Stimulated activated effector memory CD8-positive, alpha-beta T cell treated with anti-CD3 and anti-CD28 coated beads, Interleukin-12 subunit alpha, Interleukin-12 subunit beta, amount 100 ng/mL, for 72 hours (primary cell): ENCODE measurements around the gene KCNH1.

Source experiments
- ATAC-seq: fragments of 150-1000 bp; cut with Tn5 transposase; 2 replicates; pipeline ENCODE4 v1.10.0; 2021
- DNase-seq, 2 donors: peaks; one replicate each; pipeline ENCODE4 v3.0.0; 2021 to 2022; ENCODE audit warnings: low spot score in 2 of 2
- H3K27ac Mint-ChIP-seq: one replicate; pipeline ENCODE4 v1.8.0; 2022; ENCODE audit warnings: mild to moderate bottlenecking, mixed read lengths
- H3K36me3 Mint-ChIP-seq: one replicate; pipeline ENCODE4 v1.8.0; 2022; ENCODE audit warnings: mild to moderate bottlenecking, mixed read lengths
- H3K4me1 Mint-ChIP-seq: one replicate; pipeline ENCODE4 v1.8.0; 2022; ENCODE audit warnings: mixed read lengths
- H3K4me3 Mint-ChIP-seq: one replicate; pipeline ENCODE4 v1.8.0; 2022; ENCODE audit warnings: mild to moderate bottlenecking, mixed read lengths
- H3K9me3 Mint-ChIP-seq: one replicate; pipeline ENCODE4 v1.8.0; 2022; ENCODE audit warnings: mixed read lengths

KCNH1 gene

DNA sequence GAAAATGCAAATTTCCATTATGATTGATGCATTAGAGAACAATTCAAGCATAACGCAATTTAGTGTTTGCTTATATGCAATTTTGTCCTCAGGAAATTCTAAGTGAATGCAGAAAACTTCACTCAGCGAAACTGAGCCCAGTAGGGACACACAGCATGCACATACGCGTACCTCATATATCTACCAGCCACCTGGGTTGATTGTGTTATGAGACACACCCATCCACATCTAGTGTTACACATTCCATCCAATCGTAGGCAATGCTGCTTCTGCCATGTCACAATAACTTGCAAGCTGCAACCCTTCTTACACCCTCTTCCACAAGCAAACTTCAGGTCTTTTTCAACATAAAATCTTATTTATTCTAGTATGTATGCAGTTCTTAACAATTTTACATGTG lies 492.4 kb downstream of the KCNH1 start:
- ATAC-seq (no peak), DNase-seq (no peak)
- Mint-ChIP-seq H3K9me3 (no peaks in the 10 kb centered on the region), H3K36me3 (no peaks in the 10 kb centered on the region), H3K27ac (no peak overlapping the region), H3K4me3 (no peak overlapping the region), H3K4me1 (no peaks in the 10 kb centered on the region)

DNA sequence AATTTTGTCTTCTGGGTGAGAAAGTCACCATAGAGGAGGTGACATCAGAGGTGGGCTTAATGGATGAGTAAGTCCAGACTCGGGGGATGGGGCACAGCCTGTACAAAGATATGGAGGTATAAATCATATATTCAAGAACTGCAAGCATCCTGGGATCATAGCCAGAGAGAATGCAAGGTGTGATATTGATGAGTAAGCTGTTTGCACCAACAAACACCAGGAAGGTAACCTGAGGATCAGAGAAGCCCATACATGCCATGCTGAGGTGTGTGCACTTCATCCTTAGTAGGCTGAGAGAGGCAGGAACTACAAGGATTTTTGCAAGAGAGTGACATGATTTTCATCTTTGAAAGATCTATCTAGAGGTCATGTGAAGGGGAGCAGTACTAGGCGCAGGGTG lies 498.8 kb downstream of the KCNH1 start:
- Mint-ChIP-seq H3K4me3 (no peak overlapping the region), H3K9me3 (no peaks in the 10 kb centered on the region), H3K27ac (no peak overlapping the region), H3K4me1 (no peaks in the 10 kb centered on the region), H3K36me3 (no peaks in the 10 kb centered on the region)
- DNase-seq, result no peak
- ATAC-seq, result no peak

DNA sequence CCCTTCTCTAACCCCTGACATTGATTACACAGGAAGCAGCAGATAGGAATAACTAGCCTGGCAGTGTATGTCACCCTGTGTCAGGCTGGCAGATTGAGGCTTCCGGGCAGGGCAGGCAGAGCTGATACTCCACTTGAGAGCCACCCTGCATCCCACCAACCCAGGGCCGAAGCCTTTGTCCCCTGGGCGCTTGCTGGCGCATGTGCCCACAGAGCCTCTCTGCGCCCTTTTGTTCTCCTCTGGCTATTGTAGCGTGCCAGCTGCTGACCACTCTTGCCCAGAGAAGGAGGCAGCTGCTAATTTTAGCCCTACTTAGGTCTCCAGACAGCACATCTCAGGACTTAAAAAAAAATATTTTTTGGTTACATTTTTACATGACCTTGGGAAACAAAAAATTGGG lies 500.3 kb downstream of the KCNH1 start:
- Mint-ChIP-seq H3K4me3 (no peak overlapping the region), H3K4me1 (no peaks in the 10 kb centered on the region), H3K36me3 (no peaks in the 10 kb centered on the region), H3K27ac (no peak overlapping the region), H3K9me3 (no peaks in the 10 kb centered on the region)
- DNase-seq (no peak), ATAC-seq (no peak)

DNA sequence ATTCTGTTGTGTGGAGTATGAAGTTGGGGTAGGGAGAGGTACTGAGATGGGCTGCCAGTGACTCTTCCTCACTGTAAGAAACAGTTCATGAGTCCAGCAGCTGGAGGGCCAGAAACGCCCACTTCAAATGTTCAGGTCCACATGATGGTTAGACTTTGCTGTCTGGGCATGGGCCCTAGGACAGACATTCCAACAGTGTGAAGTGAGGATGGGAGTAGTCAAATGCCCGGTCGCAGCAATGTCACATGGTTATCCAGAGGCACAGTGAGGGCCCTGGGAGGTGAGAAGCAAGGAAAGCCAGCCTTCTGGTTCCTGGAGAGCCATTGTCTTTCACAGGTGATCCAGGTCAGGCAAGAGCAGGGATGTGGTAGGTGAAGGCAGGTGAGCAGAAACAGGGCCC lies 500.8 kb downstream of the KCNH1 start:
- H3K36me3 Mint-ChIP-seq, result no peaks in the 10 kb centered on the region
- no peak overlapping the region for H3K4me3 Mint-ChIP-seq
- ATAC-seq, result no peak

DNA sequence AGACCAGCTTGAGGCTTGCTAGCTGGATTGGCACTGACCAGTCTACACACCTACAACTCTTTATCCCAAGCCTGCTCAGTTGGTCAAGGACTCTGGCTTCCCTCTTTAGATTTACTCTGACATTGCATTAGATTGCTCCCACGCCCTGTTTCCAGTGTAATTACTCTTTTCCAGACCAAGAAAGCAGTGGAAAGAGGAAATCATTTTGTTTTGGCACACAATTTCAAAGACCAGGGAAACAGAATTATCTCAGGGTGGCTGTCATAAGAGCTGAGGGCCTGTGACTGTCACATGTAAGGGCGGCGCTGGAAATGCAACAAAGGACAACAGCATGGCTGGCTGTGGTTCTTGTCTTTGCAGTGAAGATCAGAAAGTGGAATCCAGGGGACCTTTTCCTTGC lies 502.5 kb downstream of the KCNH1 start:
- Mint-ChIP-seq H3K9me3 (no peaks in the 10 kb centered on the region), H3K36me3 (no peaks in the 10 kb centered on the region), H3K27ac (no peak overlapping the region), H3K4me3 (no peak overlapping the region), H3K4me1 (no peaks in the 10 kb centered on the region)
- no peak for DNase-seq
- ATAC-seq, result no peak

More for the DNA sequence above, 500.8 kb downstream of the KCNH1 start:
- DNase-seq, result no peak
- no peak overlapping the region for H3K27ac Mint-ChIP-seq
- no peaks in the 10 kb centered on the region for H3K4me1 Mint-ChIP-seq
- no peaks in the 10 kb centered on the region for H3K9me3 Mint-ChIP-seq

DNA sequence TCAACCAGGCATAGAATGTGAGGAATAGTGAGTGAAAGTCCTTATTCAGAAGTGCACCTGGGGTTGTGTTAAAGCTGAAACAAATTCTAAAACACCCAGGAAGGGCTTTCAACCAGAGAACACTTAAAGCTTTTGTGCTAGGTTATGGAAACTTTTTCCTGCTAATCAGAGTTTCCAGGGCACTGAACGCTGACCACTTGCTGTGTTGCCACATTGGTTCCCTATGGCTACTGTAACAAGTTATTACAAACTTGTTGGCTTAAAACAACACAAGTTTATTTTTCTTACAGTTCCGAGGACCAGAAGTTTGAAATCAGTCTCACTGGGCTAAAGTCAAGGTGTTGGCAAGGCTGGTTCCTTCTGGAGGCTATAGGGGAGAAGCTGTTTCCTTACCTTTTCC lies 504.7 kb downstream of the KCNH1 start:
- Mint-ChIP-seq H3K4me1 (no peaks in the 10 kb centered on the region), H3K4me3 (no peak overlapping the region), H3K27ac (no peak overlapping the region), H3K36me3 (no peaks in the 10 kb centered on the region), H3K9me3 (no peaks in the 10 kb centered on the region)
- ATAC-seq, result no peak
- no peak for DNase-seq

DNA sequence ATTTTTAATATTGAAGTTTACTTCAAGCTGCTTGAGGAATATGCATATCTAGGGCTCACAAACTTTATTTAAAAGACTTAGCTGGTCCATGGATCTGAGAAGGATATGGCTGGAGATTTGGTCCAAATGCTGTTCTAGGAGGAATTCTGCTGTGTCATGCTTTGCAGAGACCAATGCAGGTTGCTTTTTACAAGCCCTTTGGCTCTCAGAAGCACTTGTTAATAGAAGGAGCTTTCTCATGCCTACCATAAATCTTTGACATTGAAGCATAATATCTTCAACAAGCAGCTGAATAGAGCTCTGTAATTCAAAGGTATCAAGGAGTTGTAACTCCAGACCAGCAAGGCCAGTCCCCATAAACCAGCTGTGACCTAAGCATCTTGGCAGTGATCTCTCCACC lies 506.2 kb downstream of the KCNH1 start:
- H3K4me1 Mint-ChIP-seq, result no peaks in the 10 kb centered on the region
- no peak overlapping the region for H3K4me3 Mint-ChIP-seq
- no peaks in the 10 kb centered on the region for H3K9me3 Mint-ChIP-seq
- ATAC-seq (no peak), DNase-seq (no peak)
- H3K36me3 Mint-ChIP-seq, result no peaks in the 10 kb centered on the region
- H3K27ac Mint-ChIP-seq, result no peak overlapping the region
